NCI-H1092 (cell line): Measurements from ENCODE around the gene PDXP.

ENCODE experiments used
- DNase-seq: peaks from one replicate; lab custom pipeline; 2025; lab: John Stamatoyannopoulos, UW

PDXP gene

DNA sequence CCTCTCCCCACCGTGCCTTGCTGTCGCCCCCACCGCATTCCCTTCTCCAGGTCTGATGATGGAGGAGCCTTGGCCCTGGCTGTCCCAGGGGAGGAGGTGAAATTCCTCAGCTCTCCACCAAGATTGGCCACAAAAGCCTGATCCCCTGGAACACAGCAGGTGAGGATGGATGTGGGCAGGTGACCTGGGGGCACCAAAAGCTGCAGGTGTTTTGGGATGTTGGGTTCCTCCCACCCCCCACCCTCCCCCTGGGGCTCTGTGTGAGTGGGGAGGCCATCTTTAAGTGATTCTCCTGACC, 39.0 kb downstream of the PDXP start:
- DNase-seq = no peak

DNA sequence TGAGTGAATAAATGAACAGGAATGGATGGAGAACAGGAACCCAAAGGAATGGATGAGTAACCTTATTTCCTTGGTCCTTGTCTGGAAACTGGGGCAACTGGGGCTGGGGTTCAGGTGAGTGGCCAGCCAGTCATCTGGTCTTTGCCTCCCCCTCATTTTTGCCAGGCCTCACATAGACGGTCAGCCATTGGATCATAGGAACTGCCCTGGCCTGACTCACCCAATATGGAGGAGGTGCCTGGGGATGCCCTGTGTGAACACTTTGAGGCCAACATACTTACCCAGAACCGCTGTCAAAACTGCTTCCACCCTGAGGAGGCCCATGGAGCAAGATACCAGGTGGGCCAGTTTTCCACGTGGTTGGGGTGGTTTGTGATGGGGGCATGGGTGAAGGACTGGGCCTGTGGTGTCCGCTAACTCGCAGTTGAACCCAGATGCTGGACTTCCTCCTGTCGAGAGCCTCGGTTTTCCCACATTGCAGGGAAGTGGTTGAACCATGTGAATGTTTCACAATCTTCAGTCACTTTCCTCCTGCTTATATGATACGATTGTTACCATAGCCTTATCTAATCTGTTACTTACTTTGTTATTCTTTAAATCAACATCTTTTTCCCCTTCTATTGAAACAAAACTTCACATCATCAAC, 42.7 kb downstream of the PDXP start:
- no peak for DNase-seq

DNA sequence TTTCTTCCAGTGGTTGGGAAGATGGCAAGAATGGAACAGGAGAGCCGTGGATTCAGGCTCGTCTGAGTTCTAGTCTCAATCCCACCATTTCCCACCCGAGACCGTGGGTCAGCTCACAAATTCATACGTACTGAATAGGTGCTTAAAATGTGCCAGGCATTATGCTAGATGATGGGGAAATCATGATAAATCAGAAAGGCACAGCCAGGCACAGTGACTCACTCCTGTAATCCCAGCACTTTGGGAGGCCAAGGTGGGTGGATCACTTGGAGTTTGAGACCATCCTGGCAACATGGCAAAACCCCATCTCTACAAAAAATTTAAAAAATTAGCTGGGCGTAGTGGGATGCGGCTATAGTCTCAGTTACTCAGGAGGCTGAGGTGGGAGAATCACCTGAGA, 45.4 kb downstream of the PDXP start:
- no peak for DNase-seq

DNA sequence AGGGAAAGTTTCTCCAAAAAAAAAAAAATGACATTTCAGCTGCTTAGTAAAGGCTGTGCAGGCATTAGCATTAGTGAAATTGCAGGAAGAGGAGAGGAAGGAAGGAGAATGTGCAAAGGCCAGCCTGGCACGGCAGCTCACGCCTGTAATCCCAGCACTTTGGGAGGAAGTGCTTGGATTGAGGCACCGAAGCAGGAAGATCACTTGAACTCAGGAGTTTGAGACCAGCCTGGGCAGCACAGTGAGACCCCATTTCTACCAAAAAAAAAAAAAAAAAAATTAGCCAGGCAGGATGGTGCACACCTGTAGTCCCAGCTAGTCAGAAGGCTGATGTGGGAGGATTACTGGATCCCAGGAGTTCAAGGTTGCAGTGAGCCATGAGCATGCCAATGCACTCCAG, 46.1 kb downstream of the PDXP start:
- DNase-seq = no peak

DNA sequence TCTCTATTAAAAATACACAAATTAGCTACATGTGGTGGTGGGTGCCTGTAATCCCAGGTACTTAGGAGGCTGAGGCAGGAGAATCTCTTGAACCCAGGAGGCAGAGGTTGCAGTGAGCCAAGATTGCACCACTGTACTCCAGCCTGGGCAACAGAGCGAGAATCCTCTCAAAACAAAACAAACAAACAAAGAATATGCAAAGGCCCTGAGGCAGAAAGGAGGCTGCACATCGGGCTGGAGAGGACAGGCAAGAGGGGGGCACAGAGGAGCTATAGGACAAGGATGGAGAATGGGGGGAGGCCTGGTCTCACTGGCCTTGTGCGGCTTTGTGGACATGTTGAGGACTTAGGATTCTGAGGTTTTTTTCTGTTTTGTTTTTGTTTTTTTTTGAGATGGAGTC, 46.7 kb downstream of the PDXP start:
- no peak for DNase-seq

DNA sequence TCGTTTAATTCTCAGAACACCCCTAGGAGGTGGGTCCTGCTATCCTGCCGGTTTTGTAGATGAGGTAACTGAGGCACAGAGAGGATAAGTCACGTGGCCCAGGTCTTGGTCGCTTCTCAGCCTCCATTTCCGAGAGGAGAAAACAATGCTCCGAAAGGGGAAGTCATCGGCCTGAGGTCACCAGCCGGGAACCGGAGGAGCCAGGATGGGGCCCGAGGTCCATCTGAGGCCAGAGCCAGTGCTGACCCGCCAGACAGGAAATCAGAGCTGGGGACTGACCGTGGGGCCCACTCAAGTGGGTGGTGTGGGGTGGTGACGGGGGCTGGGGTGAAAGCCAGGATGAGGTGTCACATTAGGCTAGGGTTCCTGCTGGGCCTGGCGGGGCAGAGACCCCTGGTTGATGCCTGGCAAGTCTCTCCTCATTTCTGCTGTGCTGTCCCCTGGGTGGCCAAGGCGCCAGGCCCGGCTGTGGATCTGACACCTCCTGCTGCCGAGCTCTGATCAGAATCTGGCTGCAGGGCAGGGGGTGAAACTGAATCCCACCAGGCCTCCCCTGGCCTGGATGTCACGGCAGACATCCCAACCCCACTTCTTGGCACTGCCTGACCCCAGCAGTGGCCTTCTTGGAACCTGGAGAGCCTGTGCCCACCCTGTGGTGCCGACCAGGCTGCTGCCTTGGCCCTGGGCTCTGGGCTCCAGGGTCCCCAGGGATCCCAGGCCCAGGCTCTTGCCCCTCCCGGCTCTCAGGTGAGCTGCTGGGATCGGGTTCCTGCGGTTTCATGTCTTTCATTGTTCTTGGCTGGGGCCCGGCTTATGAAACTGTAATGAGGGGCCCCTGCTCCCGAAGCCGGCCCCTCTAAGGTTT, 50.3 kb downstream of the PDXP start:
- no peak for DNase-seq

DNA sequence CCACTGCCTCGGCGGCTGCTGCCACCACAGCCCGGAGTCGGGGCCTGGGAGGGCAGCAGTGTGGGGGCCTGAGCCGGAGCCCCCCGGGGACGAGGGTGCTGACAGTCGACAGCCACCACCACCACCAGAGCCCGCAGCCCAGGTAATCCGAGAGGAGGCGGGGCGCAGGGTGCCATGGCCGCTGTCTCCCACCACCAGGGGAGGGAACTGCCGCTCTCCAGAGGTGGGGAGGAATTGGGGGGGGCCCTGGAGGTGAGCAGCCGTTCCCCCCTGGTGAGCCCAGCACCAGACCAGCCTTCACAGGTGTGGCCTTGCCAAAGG, 50.9 kb downstream of the PDXP start:
- no peak for DNase-seq

DNA sequence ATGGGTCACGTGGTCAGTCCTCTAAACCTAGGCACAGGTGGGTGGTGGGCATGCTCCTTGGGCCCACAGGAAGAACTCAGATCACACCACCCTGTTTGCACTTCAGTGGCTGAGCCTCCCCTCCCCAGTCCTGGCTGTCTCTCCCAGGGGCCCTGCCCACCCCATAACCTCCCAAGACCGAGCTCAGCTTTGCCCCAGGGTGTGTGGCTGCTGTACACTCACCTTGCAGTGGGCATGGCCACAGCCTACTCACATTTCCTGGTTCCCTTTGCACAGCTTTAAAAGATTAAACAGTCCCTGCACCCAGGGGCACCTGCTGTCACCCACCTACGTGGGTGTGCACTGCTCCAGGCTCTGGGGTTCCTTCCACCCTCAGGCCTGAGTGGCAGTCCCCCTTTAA, 52.2 kb downstream of the PDXP start:
- no peak for DNase-seq

DNA sequence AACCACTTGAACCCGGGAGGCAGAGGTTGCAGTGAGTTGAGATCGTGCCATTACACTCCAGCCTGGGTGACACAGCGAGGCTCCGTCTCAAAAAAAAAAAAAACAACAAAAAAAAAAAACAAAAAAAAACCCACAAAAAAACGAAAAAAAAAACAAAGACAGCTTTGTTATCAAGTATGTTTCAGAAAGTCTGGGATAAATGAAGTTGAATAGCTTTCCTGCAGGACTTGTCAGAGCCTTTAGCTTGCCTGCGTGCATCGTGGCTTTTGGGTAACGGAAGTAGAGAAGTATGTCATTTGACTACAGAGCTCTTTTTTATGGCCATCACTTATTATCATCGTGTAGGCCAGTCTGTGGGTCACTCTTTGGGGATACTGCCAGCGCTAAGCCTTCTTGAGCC, 53.0 kb downstream of the PDXP start:
- DNase-seq = no peak

DNA sequence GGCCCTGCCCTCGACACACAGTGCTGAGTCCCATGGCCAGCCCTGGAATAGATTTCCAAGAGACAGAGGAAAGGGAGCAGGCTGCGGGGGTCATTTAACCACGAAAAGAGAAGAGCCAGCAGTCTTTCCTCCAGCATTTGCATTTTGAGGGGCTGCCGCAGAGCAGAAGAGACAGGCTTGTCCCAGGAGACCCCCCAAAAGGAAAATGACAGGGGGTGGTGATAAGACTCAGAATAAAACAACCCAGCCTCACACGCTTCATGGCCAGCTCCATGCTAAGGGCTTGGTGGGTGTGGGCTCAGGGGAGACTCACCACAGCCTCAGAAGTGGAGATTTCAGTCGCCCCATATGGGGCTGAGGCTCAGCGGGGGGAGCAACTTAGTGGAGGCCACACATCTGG, 55.2 kb downstream of the PDXP start:
- no peak for DNase-seq

DNA sequence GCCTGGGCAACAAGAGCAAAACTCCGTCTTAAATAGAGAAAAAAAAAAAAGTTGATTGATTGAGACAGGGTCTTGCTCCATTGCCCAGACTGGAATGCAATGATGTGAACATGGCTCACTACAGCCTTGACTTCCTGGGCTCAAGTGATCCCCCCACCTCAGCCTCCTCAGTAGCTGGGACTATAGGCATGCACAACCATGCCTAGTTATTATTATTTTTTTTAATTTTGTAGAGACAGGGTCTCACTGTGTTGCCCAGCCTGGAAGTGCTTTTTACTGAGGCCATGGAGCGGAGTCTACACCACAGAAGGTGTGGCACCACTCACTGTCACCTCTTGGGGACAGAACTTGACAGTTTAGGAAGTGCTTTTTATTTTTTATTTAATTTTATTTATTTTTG, 56.1 kb downstream of the PDXP start:
- DNase-seq = no peak

DNA sequence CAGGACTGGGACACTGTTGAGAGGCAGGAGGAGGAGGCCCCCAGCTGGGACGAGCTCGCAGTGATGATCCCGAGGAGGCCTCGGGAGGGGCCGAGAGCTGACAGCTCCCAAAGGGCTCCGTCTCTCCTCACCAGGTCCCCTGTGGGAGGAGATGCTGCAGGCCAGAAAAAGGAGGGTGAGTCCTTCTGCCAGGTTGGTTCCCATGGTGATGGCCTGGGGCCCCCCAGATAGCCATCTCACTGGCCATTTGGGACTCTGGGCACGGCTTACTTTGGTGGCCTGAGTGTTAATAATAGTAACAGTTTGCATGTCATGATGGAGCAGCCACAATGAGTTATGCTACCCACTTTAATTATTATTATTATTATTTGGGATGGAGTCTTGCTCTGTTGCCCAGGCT, 57.2 kb downstream of the PDXP start:
- DNase-seq = no peak
